HepG2 (cell line): ENCODE measurements around the gene SPIRE1. TPM values are rescaled to one million over a fixed set of nuclear protein-coding genes. Genes with fewer than 3 reads are reported as not detected.

Source experiments
- ATAC-seq: fragments of 200-7000 bp; cut with Tn5 transposase; 3 replicates; pipeline ENCODE4 v1.9.1; 2020; ENCODE audit warnings: mild to moderate bottlenecking, moderate library complexity
- BruUV-seq: library from RNA; stranded (reverse); fragments of 400-500 nt; replicated peaks from 2 replicates; lab custom pipeline; 2021; lab: Mats Ljungman, UMichigan
- CTCF ChIA-PET: fragments of 300-600 bp; formaldehyde crosslinking; extraction: SDS; loops from one replicate; lab custom pipeline; 2021; ENCODE audit warnings: low total read pairs, inconsistent platforms, low intra/inter-chr PET ratio; lab: Yijun Ruan, JAX
- POLR2A ChIA-PET: fragments of 350-600 bp; sonication (Branson Sonifier 250); formaldehyde crosslinking; loops from one replicate; lab custom pipeline; 2020; ENCODE audit warnings: antibody characterized with exemption, inconsistent platforms; lab: Yijun Ruan, JAX
- DNase-seq: peaks from one replicate; pipeline ENCODE4 v3.0.0-alpha.2; 2015; ENCODE audit warnings: low spot score
- FAIRE-seq: peaks from 3 replicates; lab custom pipeline; 2011; peaks lifted over from hg19 to GRCh38; lab: Jason Lieb, UNC
- H2AFZ ChIP-seq: one replicate; pipeline ENCODE4 v1.6.1; 2011; ENCODE audit warnings: low read length, inconsistent platforms
- H3K27ac ChIP-seq: fragments of 300-600 bp; 3 replicates; pipeline ENCODE4 v1.8.0; 2011; ENCODE audit warnings: mixed run types, mild to moderate bottlenecking, mixed read lengths, low read length, inconsistent platforms; ENCODE audit not compliant: insufficient read depth; ENCODE audit errors: extremely low read length
- H3K27me3 ChIP-seq, 2 experiments: fragments of 200-600 bp in 1 of 2; 2 replicates in 1 of 2; 3 replicates in 1 of 2; pipeline versions ENCODE4 v1.6.0 to v1.8.0; 2011; ENCODE audit warnings: low read length in 2 of 2, mild to moderate bottlenecking in 2 of 2, moderate library complexity in 2 of 2, inconsistent platforms in 1 of 2; ENCODE audit not compliant: insufficient read depth in 2 of 2, control insufficient read depth in 1 of 2
- H3K36me3 ChIP-seq, 2 experiments: fragments of 200-600 bp in 1 of 2; replicated peaks in 1 of 2; 2 replicates in 1 of 2; 3 replicates in 1 of 2; pipeline versions ENCODE4 v1.5.1 to v1.8.0; 2011; ENCODE audit warnings: low read length in 2 of 2, inconsistent platforms in 1 of 2; ENCODE audit not compliant: insufficient read depth in 2 of 2, control insufficient read depth in 1 of 2
- H3K4me1 ChIP-seq: 2 replicates; pipeline ENCODE4 v1.5.1; 2012; ENCODE audit warnings: low read length, inconsistent platforms; ENCODE audit not compliant: insufficient read depth
- H3K4me2 ChIP-seq: 2 replicates; pipeline ENCODE4 v1.6.0; 2011; ENCODE audit warnings: low read depth, low read length, inconsistent platforms
- H3K4me3 ChIP-seq, 3 experiments: fragments of 200-600 bp in 1 of 3; sonication (generic), shearing (Covaris generic) in 1 of 3; replicated peaks in 1 of 3; 2 replicates each; pipeline ENCODE4 v1.5.1; 2011 to 2016; ENCODE audit warnings: low read length in 3 of 3, inconsistent platforms in 2 of 3, low read depth in 2 of 3, mild to moderate bottlenecking in 2 of 3, control low read depth in 1 of 3, mixed read lengths in 1 of 3; ENCODE audit not compliant: insufficient read depth in 1 of 3
- H3K79me2 ChIP-seq: one replicate; pipeline ENCODE4 v1.6.1; 2011; ENCODE audit warnings: low read length, inconsistent platforms; ENCODE audit not compliant: insufficient read depth
- H3K9ac ChIP-seq: 2 replicates; pipeline ENCODE4 v1.6.0; 2011; ENCODE audit warnings: mild to moderate bottlenecking, low read depth, low read length, inconsistent platforms; ENCODE audit not compliant: insufficient read depth
- H3K9me3 ChIP-seq: 2 replicates; pipeline ENCODE4 v1.5.1; 2012; ENCODE audit warnings: mild to moderate bottlenecking, low read length
- H4K20me1 ChIP-seq: 2 replicates; pipeline ENCODE4 v1.6.0; 2011; ENCODE audit warnings: inconsistent platforms, mild to moderate bottlenecking, low read length, moderate library complexity; ENCODE audit not compliant: insufficient read depth
- HHEX ChIP-seq: IDR thresholded peaks from 2 replicates; pipeline ENCODE4 v1.6.1; 2016; ENCODE audit warnings: control low read depth
- PHF20 ChIP-seq: sonication (generic); formaldehyde crosslinking; IDR thresholded peaks from 2 replicates; pipeline ENCODE4 v1.5.0; 2020; ENCODE audit warnings: mild to moderate bottlenecking, missing genetic modification reagents
- RNF2 ChIP-seq: fragments of 450-650 bp; conservative IDR thresholded peaks from 2 replicates; pipeline ENCODE4 v1.6.1; 2016; ENCODE audit warnings: low read depth
- SAFB2 ChIP-seq: sonication (generic); formaldehyde crosslinking; IDR thresholded peaks from 2 replicates; pipeline ENCODE4 v1.5.1; 2020; ENCODE audit warnings: missing genetic modification reagents, low read depth, mild to moderate bottlenecking, borderline replicate concordance
- SNRNP70 ChIP-seq: fragments of 200-400 bp; formaldehyde crosslinking; IDR thresholded peaks from 2 replicates; pipeline ENCODE4 v1.6.1; 2017; ENCODE audit warnings: mild to moderate bottlenecking, low read depth, low read length, moderate library complexity
- SRSF9 ChIP-seq: fragments of 200-400 bp; formaldehyde crosslinking; IDR thresholded peaks from 2 replicates; pipeline ENCODE4 v1.6.1; 2018; ENCODE audit warnings: borderline replicate concordance, mild to moderate bottlenecking, low read depth, low read length; ENCODE audit not compliant: insufficient read depth, poor library complexity, severe bottlenecking
- STAG1 ChIP-seq: sonication (generic); formaldehyde crosslinking; IDR thresholded peaks from 2 replicates; pipeline ENCODE4 v1.4.0; 2020; ENCODE audit warnings: missing genetic modification reagents
- ZNF530 ChIP-seq: sonication (generic); formaldehyde crosslinking; IDR thresholded peaks from 2 replicates; pipeline ENCODE4 v1.5.0; 2020; ENCODE audit warnings: low read depth, mild to moderate bottlenecking, missing genetic modification reagents
- ZNF569 ChIP-seq: sonication (generic); formaldehyde crosslinking; IDR thresholded peaks from 2 replicates; pipeline ENCODE4 v1.5.0; 2020; ENCODE audit warnings: mild to moderate bottlenecking, missing genetic modification reagents, moderate library complexity, borderline replicate concordance
- ZNF772 ChIP-seq: sonication (generic); formaldehyde crosslinking; IDR thresholded peaks from 2 replicates; pipeline ENCODE4 v1.5.0; 2020; ENCODE audit warnings: mild to moderate bottlenecking, missing genetic modification reagents
- WGBS: methylation state at CpG from one replicate; pipeline ENCODE4 v1.1.6; 2017; ENCODE audit warnings: low lambda C conversion rate; 5-methylcytosine and 5-hydroxymethylcytosine counted together
- in situ Hi-C: cut with HindIII; loops from 2 replicates; pipeline ENCODE4 v1.10.0; 2017; ENCODE audit warnings: low pct_unique_long_range_greater_than_20kb; ENCODE audit not compliant: extremely low pct_ligation_motif_present
- intact Hi-C: fragments of 100-400 bp; cut with micrococcal nuclease; formaldehyde crosslinking; loops from one replicate; pipeline ENCODE4 v1.10.0; 2022; ENCODE audit not compliant: unreplicated experiment
- polyA plus RNA-seq, 8 experiments: library from polyadenylated mRNA; depleted of rRNA in 3 of 8; stranded (reverse) in 7 of 8; unstranded in 1 of 8; fragments of >200 nt; fragmentation: Illumina TruSeq in 4 of 8; extraction: Trizol in 4 of 8; gene quantifications; 2 replicates each; pipeline versions ENCODE4 v1.2.1 to v1.2.3, GENCODE V29; 2011 to 2016; ENCODE audit warnings: low read depth in 4 of 8, missing spikeins in 1 of 8, mixed read lengths in 1 of 8; ENCODE audit not compliant: insufficient read depth in 1 of 8
- total RNA-seq, 5 experiments: library from RNA; depleted of rRNA; stranded (reverse); fragments of >200 nt; fragmentation: Illumina TruSeq; extraction: Trizol; gene quantifications; 2 replicates each; pipeline ENCODE4 v1.2.3, GENCODE V29; 2016; ENCODE audit warnings: low read depth in 1 of 5
- TF ChIP-seq, protein P1 (sequence below): sonication (generic); formaldehyde crosslinking; IDR thresholded peaks from 2 replicates; pipeline ENCODE4 v1.4.0; 2020; ENCODE audit warnings: missing genetic modification reagents, mild to moderate bottlenecking, borderline replicate concordance
- TF ChIP-seq, protein P2 (sequence below): sonication (generic); formaldehyde crosslinking; IDR thresholded peaks from 2 replicates; pipeline ENCODE4 v1.4.0; 2020; ENCODE audit warnings: missing genetic modification reagents

Gene SPIRE1
- total and polyA plus RNA-seq, 2 of the 13 experiments (the other 11 are each of a cell fraction or from before 2014, with no cell fraction given): 9.9 to 21.3 TPM

DNA sequence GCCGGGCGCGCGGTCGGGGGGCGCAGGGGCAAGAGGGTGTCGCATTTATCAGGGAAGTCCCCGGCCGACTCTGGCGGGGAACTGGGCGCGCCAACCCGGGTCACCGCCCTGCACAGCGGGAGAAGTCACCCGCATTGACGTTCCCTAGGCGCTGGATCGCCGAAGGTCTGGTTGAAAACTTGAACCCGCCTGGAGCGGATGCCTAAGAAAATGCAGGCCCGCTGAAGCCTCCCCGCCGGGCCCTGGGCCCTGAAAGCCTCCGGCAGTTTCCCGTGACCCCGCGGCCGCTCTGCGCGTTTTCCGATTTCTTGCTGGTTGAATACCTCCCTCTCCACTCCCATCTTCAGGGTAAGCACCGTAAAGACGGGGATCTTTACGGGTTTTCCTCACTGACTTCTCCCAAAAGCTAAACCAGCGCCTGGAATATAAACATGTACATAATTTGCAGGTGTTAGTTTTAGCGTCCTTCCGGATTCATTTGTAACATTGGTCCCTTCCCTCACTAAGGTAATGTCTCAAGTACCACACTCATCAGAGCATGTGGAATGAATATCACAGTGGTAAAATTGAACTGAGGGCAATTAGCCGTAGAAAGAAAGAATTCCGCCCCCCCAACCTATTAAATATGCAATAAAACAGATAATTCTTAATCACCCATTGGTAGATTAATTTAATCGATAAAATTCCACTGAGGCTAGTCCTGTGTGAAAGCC is 675 bp upstream of the SPIRE1 start (continued):
- TF ChIP-seq, protein P1, sequence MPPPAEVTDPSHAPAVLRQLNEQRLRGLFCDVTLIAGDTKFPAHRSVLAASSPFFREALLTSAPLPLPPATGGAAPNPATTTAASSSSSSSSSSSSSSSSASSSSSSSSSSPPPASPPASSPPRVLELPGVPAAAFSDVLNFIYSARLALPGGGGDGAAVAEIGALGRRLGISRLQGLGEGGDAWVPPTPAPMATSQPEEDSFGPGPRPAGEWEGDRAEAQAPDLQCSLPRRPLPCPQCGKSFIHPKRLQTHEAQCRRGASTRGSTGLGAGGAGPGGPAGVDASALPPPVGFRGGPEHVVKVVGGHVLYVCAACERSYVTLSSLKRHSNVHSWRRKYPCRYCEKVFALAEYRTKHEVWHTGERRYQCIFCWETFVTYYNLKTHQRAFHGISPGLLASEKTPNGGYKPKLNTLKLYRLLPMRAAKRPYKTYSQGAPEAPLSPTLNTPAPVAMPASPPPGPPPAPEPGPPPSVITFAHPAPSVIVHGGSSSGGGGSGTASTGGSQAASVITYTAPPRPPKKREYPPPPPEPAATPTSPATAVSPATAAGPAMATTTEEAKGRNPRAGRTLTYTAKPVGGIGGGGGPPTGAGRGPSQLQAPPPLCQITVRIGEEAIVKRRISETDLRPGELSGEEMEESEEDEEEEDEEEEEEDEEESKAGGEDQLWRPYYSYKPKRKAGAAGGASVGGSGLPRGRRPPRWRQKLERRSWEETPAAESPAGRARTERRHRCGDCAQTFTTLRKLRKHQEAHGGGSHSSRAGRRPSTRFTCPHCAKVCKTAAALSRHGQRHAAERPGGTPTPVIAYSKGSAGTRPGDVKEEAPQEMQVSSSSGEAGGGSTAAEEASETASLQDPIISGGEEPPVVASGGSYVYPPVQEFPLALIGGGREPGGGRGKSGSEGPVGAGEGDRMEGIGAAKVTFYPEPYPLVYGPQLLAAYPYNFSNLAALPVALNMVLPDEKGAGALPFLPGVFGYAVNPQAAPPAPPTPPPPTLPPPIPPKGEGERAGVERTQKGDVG: 0 out of 2 replicates have a peak, but pooled peaks have one; percentile 42
- TF ChIP-seq PHF20 (CRISPR knock-in tag) (no peak), HHEX (CRISPR knock-in tag) (no peak)

DNA sequence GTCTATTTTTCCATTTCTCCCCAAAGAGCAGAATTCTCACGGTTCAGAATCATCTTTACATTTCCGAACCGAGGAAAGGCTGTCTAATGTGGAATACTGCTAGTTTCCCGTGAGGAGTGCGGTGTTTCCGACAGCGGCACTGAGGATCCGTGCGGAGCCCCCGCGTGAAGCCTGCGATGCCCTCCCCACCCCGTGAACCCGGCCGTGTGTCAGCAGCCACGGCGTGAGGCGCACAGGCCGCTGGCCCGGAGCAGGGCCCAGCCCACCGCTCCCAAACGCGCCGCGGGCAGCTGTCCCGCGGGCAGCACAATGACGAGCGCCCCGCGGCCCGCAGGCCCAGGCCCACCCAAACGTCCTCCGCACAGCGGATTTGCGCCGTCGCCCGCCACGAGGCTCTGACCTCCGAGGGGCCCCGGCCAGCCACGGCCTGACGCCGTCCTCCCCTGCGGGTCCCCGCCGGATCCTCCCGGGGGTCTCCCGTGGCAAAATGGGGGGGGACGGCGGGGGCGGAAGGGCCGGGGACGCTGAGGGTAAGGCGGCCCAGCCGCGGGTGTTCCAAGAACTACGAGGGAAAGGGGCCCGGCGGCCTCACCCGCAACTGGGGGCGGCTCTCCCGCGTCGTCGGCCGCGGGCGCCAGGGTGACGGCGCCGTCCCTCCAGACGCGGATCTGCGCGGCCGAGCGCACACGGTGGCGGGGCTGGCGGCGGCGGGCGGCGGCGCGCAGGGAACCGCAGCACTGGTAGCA is 796 bp downstream of the SPIRE1 start:
- ChIA-PET CTCF (interaction anchor here (6.0 kb wide), 1 partner anchor 265 kb away, joined by 55 read pairs; no protein-coding TSS in a partner anchor), POLR2A (interaction anchor here (0.9 to 1.0 kb wide), 2 partner anchors 236 to 280 kb away, joined by 3 read pairs; partner anchors contain the start of gene AFG3L2)
- 0% methylated on average over 26 of the region's 89 CpGs for WGBS
- Histone ChIP-seq H3K36me3 (no peaks in the 10 kb centered on the region), H3K27me3 (no peaks in the 10 kb centered on the region), H3K9me3 (no peaks in the 10 kb centered on the region), H2AFZ (no peak overlapping the region), H3K4me3 (peak overlapping the region; percentile 78 to 86 (median 85)), H3K9ac (peak overlapping the region; percentile 74), H3K27ac (peak overlapping the region; percentile 23), H3K4me2 (peak overlapping the region; percentile 86), H4K20me1 (no peaks in the 10 kb centered on the region), H3K79me2 (peaks cover 16% of the 10 kb centered on the region), H3K4me1 (peaks cover 24% of the 10 kb centered on the region)
- no peak for FAIRE-seq
- intact Hi-C loops (loop anchor here (5.0 kb wide), 3 partner anchors 195 to 375 kb away; no protein-coding TSS in a partner anchor), in situ Hi-C loops (loop anchor here (5.0 kb wide), 2 partner anchors 115 to 265 kb away; no protein-coding TSS in a partner anchor)
- DNase-seq: no peak
- ATAC-seq: peak; percentile 79
- no TSS peak for BruUV-seq
- TF ChIP-seq, protein P2, sequence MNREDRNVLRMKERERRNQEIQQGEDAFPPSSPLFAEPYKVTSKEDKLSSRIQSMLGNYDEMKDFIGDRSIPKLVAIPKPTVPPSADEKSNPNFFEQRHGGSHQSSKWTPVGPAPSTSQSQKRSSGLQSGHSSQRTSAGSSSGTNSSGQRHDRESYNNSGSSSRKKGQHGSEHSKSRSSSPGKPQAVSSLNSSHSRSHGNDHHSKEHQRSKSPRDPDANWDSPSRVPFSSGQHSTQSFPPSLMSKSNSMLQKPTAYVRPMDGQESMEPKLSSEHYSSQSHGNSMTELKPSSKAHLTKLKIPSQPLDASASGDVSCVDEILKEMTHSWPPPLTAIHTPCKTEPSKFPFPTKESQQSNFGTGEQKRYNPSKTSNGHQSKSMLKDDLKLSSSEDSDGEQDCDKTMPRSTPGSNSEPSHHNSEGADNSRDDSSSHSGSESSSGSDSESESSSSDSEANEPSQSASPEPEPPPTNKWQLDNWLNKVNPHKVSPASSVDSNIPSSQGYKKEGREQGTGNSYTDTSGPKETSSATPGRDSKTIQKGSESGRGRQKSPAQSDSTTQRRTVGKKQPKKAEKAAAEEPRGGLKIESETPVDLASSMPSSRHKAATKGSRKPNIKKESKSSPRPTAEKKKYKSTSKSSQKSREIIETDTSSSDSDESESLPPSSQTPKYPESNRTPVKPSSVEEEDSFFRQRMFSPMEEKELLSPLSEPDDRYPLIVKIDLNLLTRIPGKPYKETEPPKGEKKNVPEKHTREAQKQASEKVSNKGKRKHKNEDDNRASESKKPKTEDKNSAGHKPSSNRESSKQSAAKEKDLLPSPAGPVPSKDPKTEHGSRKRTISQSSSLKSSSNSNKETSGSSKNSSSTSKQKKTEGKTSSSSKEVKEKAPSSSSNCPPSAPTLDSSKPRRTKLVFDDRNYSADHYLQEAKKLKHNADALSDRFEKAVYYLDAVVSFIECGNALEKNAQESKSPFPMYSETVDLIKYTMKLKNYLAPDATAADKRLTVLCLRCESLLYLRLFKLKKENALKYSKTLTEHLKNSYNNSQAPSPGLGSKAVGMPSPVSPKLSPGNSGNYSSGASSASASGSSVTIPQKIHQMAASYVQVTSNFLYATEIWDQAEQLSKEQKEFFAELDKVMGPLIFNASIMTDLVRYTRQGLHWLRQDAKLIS (CRISPR knock-in tag): no peak
- TF ChIP-seq SNRNP70: no peak
- TF ChIP-seq SRSF9: no peak
- TF ChIP-seq STAG1: peak; percentile 27; the same call in 1 of the 2 replicates
- TF ChIP-seq RNF2: no peak
- TF ChIP-seq ZNF569 (CRISPR knock-in tag): no peak
- TF ChIP-seq ZNF530: no peak
- no peak; the same call in 1 of the 2 replicates for TF ChIP-seq ZNF772 (CRISPR knock-in tag)
- no peak for TF ChIP-seq SAFB2 (CRISPR knock-in tag)
